Pancreas (tissue), 10 donors: ENCODE data around the gene JMJD4. TPM values are rescaled to one million over a fixed set of nuclear protein-coding genes. Genes with fewer than 3 reads are reported as not detected.
A peak's percentile ranks its signal among the peaks of the same experiment; 100 is the strongest.

Experiments used
- ATAC-seq, 4 donors: fragments of 200-7000 bp; cut with Tn5 transposase; one replicate each; pipeline versions ENCODE4 v1.8.0 to v1.9.1; 2020; ENCODE audit warnings: mild to moderate bottlenecking in 4 of 4, moderate library complexity in 4 of 4
- DNase-seq, 6 donors: peaks; one replicate each; pipeline ENCODE4 v3.0.0-alpha.2; 2020
- FAIRE-seq: peaks from 2 replicates; lab custom pipeline; 2012; peaks lifted over from hg19 to GRCh38; lab: Jason Lieb, UNC
- H3K27ac ChIP-seq, 4 donors: fragments of 200-600 bp; sonication (generic); 1 replicate in 3 of 4; 2 replicates in 1 of 4; pipeline versions ENCODE4 v1.5.0 to v1.8.0; 2020
- H3K27me3 ChIP-seq, 4 donors: fragments of 200-600 bp; one replicate each; pipeline ENCODE4 v1.8.0; 2021
- H3K36me3 ChIP-seq, 3 donors: fragments of 200-600 bp; sonication (generic) in 1 of 3; one replicate each; pipeline versions ENCODE4 v1.5.0 to v1.8.0; 2020 to 2021
- H3K4me1 ChIP-seq, 3 donors: fragments of 200-600 bp; one replicate each; pipeline ENCODE4 v1.8.0; 2021
- H3K4me3 ChIP-seq, 4 donors: fragments of 200-600 bp; sonication (generic) in 2 of 4; one replicate each; pipeline versions ENCODE4 v1.5.0 to v1.8.0; 2020 to 2021
- H3K9me3 ChIP-seq, 4 donors: fragments of 200-600 bp; one replicate each; pipeline ENCODE4 v1.8.0; 2021
- CTCF ChIP-seq, 4 donors: fragments of 200-600 bp; sonication (generic) in 3 of 4; IDR thresholded peaks; one replicate each; pipeline versions ENCODE4 v1.5.0 to v1.8.0; 2021; ENCODE audit warnings: antibody characterized with exemption in 4 of 4
- WGBS, 2 donors: extraction: QIAGEN DNeasy Blood & Tissue Kit; methylation state at CpG; one replicate each; pipeline ENCODE4 v1.1.7; 2013; 5-methylcytosine and 5-hydroxymethylcytosine counted together
- intact Hi-C, 3 donors: fragments of 100-400 bp; cut with DNase I; formaldehyde crosslinking; loops; one replicate each; pipeline versions ENCODE4 v1.11.1 to v1.14.2; 2022
- polyA plus RNA-seq, 2 donors: library from polyadenylated mRNA; stranded (reverse); fragments of 200-250 nt; gene quantifications; one replicate each; pipeline ENCODE4 v1.2.3, GENCODE V29; 2013
- total RNA-seq, 6 donors: library from RNA; stranded (reverse); fragmentation: NEBNext Ultra II Directional in 4 of 6; extraction: Animal tissue kit (Norgen Biotek cat#: 25700) in 4 of 6; gene quantifications; one replicate each; pipeline versions ENCODE4 v1.2.1 to v1.2.4, GENCODE V29; 2021 to 2023
- donor health status: healthy with polysubstance abuse.
- donor health status: DM: no; HTN: no; CAD: no; lungs with moderate emphysema.
- donor health status: DM: no; HTN: no; CAD: no.
- donor health status: control.
- donor health status: control.
- donor health status: Bipolar disorder and iron deficiency.
- donor health status: DM: yes; HTN: yes; CAD: no.
- donor health status: DM: no; HTN: no; CAD: no.
- donor health status: DM: no; HTN: no; CAD: no.
- donor health status: DM: yes; HTN: yes; CAD: no.

JMJD4 gene
- total and polyA plus RNA-seq, 8 donors: 4.8 to 14.8 (median 9.6) TPM

- H3K36me3 ChIP-seq: peaks cover 0 to 6% (median 0%) of the 10 kb centered on the region in 3 donors
- no peak for TF ChIP-seq CTCF (IDR thresholded peaks at IDR 0.05)
- no peaks in the 10 kb centered on the region for H3K9me3 ChIP-seq
- DNase-seq: no peak
- H3K27me3 ChIP-seq: no peaks in the 10 kb centered on the region
- ATAC-seq: peak in 1 of 4 donors; percentile 34
- intact Hi-C loops: no loop called here
- no peak overlapping the region for H3K27ac ChIP-seq
- no peaks in the 10 kb centered on the region for H3K4me1 ChIP-seq
- WGBS, 2 donors: 87 to 89% methylated on average over 15 of the region's 15 CpGs
- FAIRE-seq: no peak
- no peak overlapping the region for H3K4me3 ChIP-seq
Measured at GRCh38 chr1:227773558-227773957, 38.5 kb upstream of the JMJD4 start.

GRCh38 chr1:227771771-227772170 lies 36.7 kb upstream of the JMJD4 start:
- Histone ChIP-seq H3K27me3 (no peaks in the 10 kb centered on the region), H3K4me1 (no peaks in the 10 kb centered on the region), H3K4me3 (no peak overlapping the region), H3K9me3 (no peaks in the 10 kb centered on the region), H3K27ac (no peak overlapping the region), H3K36me3 (peaks cover 0 to 18% (median 4%) of the 10 kb centered on the region in 3 donors)
- peak in 1 of 6 donors; percentile 32 for DNase-seq
- intact Hi-C loops: no loop called here
- ATAC-seq: no peak
- FAIRE-seq: no peak
- WGBS, 2 donors: 88% methylated on average over 7 of the region's 7 CpGs
- TF ChIP-seq CTCF (IDR thresholded peaks at IDR 0.05): no peak

DNA sequence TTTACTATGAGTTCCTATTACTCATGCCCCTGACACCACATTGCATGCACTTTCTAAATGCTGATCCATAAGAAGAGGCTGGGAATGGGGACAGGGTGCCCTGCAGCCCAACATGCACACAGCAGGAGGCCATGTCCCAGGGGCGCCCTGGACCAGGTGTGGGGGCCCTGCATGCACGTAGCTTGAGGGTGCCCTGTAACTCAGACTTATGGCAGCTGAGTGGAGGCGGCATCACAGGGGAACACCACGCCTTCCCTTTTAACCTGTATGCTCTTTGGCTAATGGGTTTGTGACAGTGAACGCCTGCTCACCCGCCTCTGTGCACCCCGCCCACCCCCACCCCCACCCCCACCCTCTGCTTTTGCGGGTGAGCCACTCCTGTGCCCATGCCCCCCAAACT lies 36.2 kb upstream of the JMJD4 start:
- TF ChIP-seq CTCF (IDR thresholded peaks at IDR 0.05): no peak
- ATAC-seq (no peak), DNase-seq (peak in 2 of 6 donors; percentile 31 to 39), FAIRE-seq (no peak)
- Histone ChIP-seq H3K36me3 (peaks cover 0 to 18% (median 4%) of the 10 kb centered on the region in 3 donors), H3K4me1 (no peaks in the 10 kb centered on the region), H3K27me3 (no peaks in the 10 kb centered on the region), H3K4me3 (no peak overlapping the region), H3K27ac (no peak overlapping the region), H3K9me3 (no peaks in the 10 kb centered on the region)
- 93 to 96% methylated on average over 6 to 8 of the region's 8 CpGs for WGBS, 2 donors
- intact Hi-C loops: no loop called here

- DNase-seq: peak in 2 of 6 donors; percentile 30 to 36
- TF ChIP-seq CTCF (IDR thresholded peaks at IDR 0.05): no peak
- H3K36me3 ChIP-seq: peaks cover 0 to 18% (median 4%) of the 10 kb centered on the region in 3 donors
- no peaks in the 10 kb centered on the region for H3K27me3 ChIP-seq
- FAIRE-seq: no peak
- ATAC-seq: no peak
- H3K4me1 ChIP-seq: no peaks in the 10 kb centered on the region
- no peak overlapping the region for H3K4me3 ChIP-seq
- no peak overlapping the region for H3K27ac ChIP-seq
- intact Hi-C loops: no loop called here
- WGBS, 2 donors: 93 to 97% methylated on average over 13 of the region's 13 CpGs
- no peaks in the 10 kb centered on the region for H3K9me3 ChIP-seq
Measured at GRCh38 chr1:227770812-227771211, 35.7 kb upstream of the JMJD4 start.

GRCh38 chr1:227769936-227770494 lies 34.9 kb upstream of the JMJD4 start:
- WGBS, 2 donors: 79 to 81% methylated on average over 15 of the region's 15 CpGs
- no peak for TF ChIP-seq CTCF (IDR thresholded peaks at IDR 0.05)
- H3K27me3 ChIP-seq: no peaks in the 10 kb centered on the region
- peaks cover 0 to 18% (median 4%) of the 10 kb centered on the region in 3 donors for H3K36me3 ChIP-seq
- intact Hi-C loops: loop anchor here in 2 of 3 donors (5.0 to 10.0 kb wide), 2 partner anchors 172 to 175 kb away; partner anchors contain the start of gene WNT9A (in 1 of the 2)
- peak in 2 of 6 donors; percentile 44 to 54 for DNase-seq
- H3K4me3 ChIP-seq: no peak overlapping the region
- ATAC-seq: no peak
- no peaks in the 10 kb centered on the region for H3K9me3 ChIP-seq
- H3K27ac ChIP-seq: no peak overlapping the region
- H3K4me1 ChIP-seq: no peaks in the 10 kb centered on the region
- FAIRE-seq: no peak
